ENCODE data around the gene SERAC1.

- no peak for TF ChIP-seq CTCF (IDR thresholded peaks at IDR 0.05)
- no peak for TF ChIP-seq POLR2A (IDR thresholded peaks at IDR 0.05)
These were observed 101.8 kb downstream of the SERAC1 start for GRCh38 chr6:158066136-158066781.
